Sigmoid colon (tissue), 7 donors: Measurements from ENCODE around the gene THBS4. TPM values are rescaled to one million over a fixed set of nuclear protein-coding genes. Genes with fewer than 3 reads are reported as not detected.

Experiments
- DNase-seq: peaks from one replicate; pipeline ENCODE4 v3.0.0-alpha.2; 2019
- H3K27ac ChIP-seq, 4 donors: fragments of 200-600 bp; sonication (generic); one replicate each; pipeline ENCODE4 v1.5.1; 2016 to 2019; ENCODE audit warnings: mild to moderate bottlenecking in 1 of 4
- H3K27me3 ChIP-seq, 3 donors: fragments of 200-600 bp; sonication (generic); one replicate each; pipeline ENCODE4 v1.5.1; 2019; ENCODE audit warnings: mild to moderate bottlenecking in 1 of 3
- H3K36me3 ChIP-seq, 4 donors: fragments of 200-600 bp; sonication (generic); one replicate each; pipeline ENCODE4 v1.5.1; 2016 to 2019
- H3K4me1 ChIP-seq, 4 donors: fragments of 200-600 bp; sonication (generic); one replicate each; pipeline ENCODE4 v1.5.1; 2017 to 2019
- H3K4me3 ChIP-seq, 4 donors: fragments of 200-600 bp; sonication (generic); one replicate each; pipeline ENCODE4 v1.5.1; 2017 to 2019; ENCODE audit warnings: mild to moderate bottlenecking in 2 of 4, moderate library complexity in 1 of 4
- H3K9me3 ChIP-seq, 4 donors: fragments of 200-600 bp in 3 of 4; sonication (generic) in 3 of 4; one replicate each; pipeline versions ENCODE4 v1.5.1 to v1.6.1; 2013 to 2019
- EP300 ChIP-seq, 4 donors: sonication (generic); formaldehyde crosslinking; IDR thresholded peaks; one replicate each; pipeline ENCODE4 v1.6.1; 2017; ENCODE audit warnings: antibody characterized with exemption in 4 of 4
- POLR2A ChIP-seq, 2 donors: fragments of 450-650 bp; IDR thresholded peaks; one replicate each; pipeline ENCODE4 v1.6.1; 2016; ENCODE audit warnings: antibody characterized with exemption in 2 of 2, mild to moderate bottlenecking in 2 of 2, moderate library complexity in 2 of 2
- POLR2AphosphoS5 ChIP-seq, 4 donors: sonication (generic); formaldehyde crosslinking; IDR thresholded peaks; one replicate each; pipeline ENCODE4 v1.6.1; 2017; ENCODE audit warnings: antibody characterized with exemption in 4 of 4
- WGBS, 2 donors: extraction: QIAGEN DNeasy Blood & Tissue Kit; methylation state at CpG; one replicate each; pipeline ENCODE4 v1.1.7; 2013; 5-methylcytosine and 5-hydroxymethylcytosine counted together
- intact Hi-C: fragments of 100-400 bp; cut with DNase I; formaldehyde crosslinking; loops from one replicate; pipeline ENCODE4 v1.15.1; 2023
- polyA plus RNA-seq, 3 donors: library from polyadenylated mRNA; stranded (reverse); fragments of 200-250 nt; gene quantifications; one replicate each; pipeline ENCODE4 v1.2.3, GENCODE V29; 2013
- small RNA-seq, 3 donors: library from RNA; depleted of rRNA; stranded (forward); fragments of <200 nt; gene quantifications; one replicate each; pipeline ENCODE3, GENCODE V24; 2016
- total RNA-seq, 4 donors: library from RNA; depleted of rRNA; stranded (reverse); fragments of >200 nt; gene quantifications; one replicate each; pipeline ENCODE4 v1.1.0, GENCODE V29; 2016
- TF ChIP-seq, protein P1 (sequence below), 4 experiments: fragments of 450-650 bp in 3 of 4; fragments of 200-600 bp in 1 of 4; IDR thresholded peaks; one replicate each; pipeline ENCODE4 v1.5.1; 2016 to 2019; ENCODE audit warnings: antibody characterized with exemption in 4 of 4, mild to moderate bottlenecking in 3 of 4, moderate library complexity in 2 of 4
- donor health status: healthy with polysubstance abuse.
- donor health status: Bipolar disorder and iron deficiency.
- donor health status: healthy.

THBS4 gene
- total and polyA plus RNA-seq, 7 donors = 3.8 to 585 (median 62.1) TPM; not detected in 1

GRCh38 chr5:80129146-80129545 is 94.0 kb downstream of the THBS4 start:
- Histone ChIP-seq H3K27ac (no peak overlapping the region), H3K4me1 (no peaks in the 10 kb centered on the region), H3K27me3 (no peaks in the 10 kb centered on the region), H3K9me3 (no peaks in the 10 kb centered on the region), H3K36me3 (no peaks in the 10 kb centered on the region), H3K4me3 (no peak overlapping the region)
- intact Hi-C loops = no loop called here
- TF ChIP-seq POLR2A (IDR thresholded peaks at IDR 0.05) (no peak), EP300 (IDR thresholded peaks at IDR 0.05) (no peak), POLR2AphosphoS5 (IDR thresholded peaks at IDR 0.05) (no peak)
- TF ChIP-seq, protein P1, sequence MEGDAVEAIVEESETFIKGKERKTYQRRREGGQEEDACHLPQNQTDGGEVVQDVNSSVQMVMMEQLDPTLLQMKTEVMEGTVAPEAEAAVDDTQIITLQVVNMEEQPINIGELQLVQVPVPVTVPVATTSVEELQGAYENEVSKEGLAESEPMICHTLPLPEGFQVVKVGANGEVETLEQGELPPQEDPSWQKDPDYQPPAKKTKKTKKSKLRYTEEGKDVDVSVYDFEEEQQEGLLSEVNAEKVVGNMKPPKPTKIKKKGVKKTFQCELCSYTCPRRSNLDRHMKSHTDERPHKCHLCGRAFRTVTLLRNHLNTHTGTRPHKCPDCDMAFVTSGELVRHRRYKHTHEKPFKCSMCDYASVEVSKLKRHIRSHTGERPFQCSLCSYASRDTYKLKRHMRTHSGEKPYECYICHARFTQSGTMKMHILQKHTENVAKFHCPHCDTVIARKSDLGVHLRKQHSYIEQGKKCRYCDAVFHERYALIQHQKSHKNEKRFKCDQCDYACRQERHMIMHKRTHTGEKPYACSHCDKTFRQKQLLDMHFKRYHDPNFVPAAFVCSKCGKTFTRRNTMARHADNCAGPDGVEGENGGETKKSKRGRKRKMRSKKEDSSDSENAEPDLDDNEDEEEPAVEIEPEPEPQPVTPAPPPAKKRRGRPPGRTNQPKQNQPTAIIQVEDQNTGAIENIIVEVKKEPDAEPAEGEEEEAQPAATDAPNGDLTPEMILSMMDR (IDR thresholded peaks at IDR 0.05) = no peak
- DNase-seq = no peak
- 85 to 92% methylated on average over 5 of the region's 5 CpGs for WGBS, 2 donors

Small RNA genes within 50 kb of the gene (small RNA-seq; reads per million reads assigned to genes)
- gene TRMT112P2 = 0 reads per million in 3 donors

Other genes starting within 250 kb of the THBS4 start
- gene MTX3, start 44.1 kb upstream of the THBS4 start, total RNA-seq = 10 to 100 TPM; 14.5 to 18.3 (median 17.1) TPM
- gene MTX3, start 44.1 kb upstream of the THBS4 start, polyA plus RNA-seq = 1 to 10 TPM; 1.8 to 6.1 (median 2.1) TPM
- 10 to 100 TPM in 2 of 4 donors, 1 to 10 TPM in 2; 6.6 to 11.9 (median 9.9) TPM for gene SERINC5, start 220.7 kb downstream of the THBS4 start, total RNA-seq
- 10 to 100 TPM in 1 of 3 donors, 1 to 10 TPM in 2; 3.6 to 25.9 (median 5.1) TPM for gene SERINC5, start 220.7 kb downstream of the THBS4 start, polyA plus RNA-seq